GM21723 (cell line): Measurements from ENCODE around the gene SCRN3.
"Not testable (repeated sequence)": the region's sequence is repeated elsewhere in the genome, so short reads cannot be mapped to it uniquely, and the experiment has no call there.

Source experiments
- ATAC-seq: cut with Tn5 transposase; IDR thresholded peaks from one replicate; pipeline ENCODE4 v1.9.1; 2021; ENCODE audit warnings: mild to moderate bottlenecking, moderate library complexity; ENCODE audit not compliant: unreplicated experiment

Gene SCRN3

GRCh38 chr2:174395284-174395968, at the start of gene SCRN3:
SCRN3 (plus strand) TSS chr2:174395730; CDS start chr2:174398284, 2,554 bp downstream.
- peak; percentile 98 for ATAC-seq

GRCh38 chr2:174350018-174350417, 45.5 kb upstream of the SCRN3 start:
- no peak for ATAC-seq

- no peak for ATAC-seq
These were observed 44.8 kb upstream of the SCRN3 start for GRCh38 chr2:174350593-174351181.

- no peak for ATAC-seq
These were observed 42.5 kb upstream of the SCRN3 start for GRCh38 chr2:174353004-174353403.

GRCh38 chr2:174356347-174356746, 39.2 kb upstream of the SCRN3 start:
- no peak for ATAC-seq

GRCh38 chr2:174359663-174360062, 35.9 kb upstream of the SCRN3 start:
- not testable (repeated sequence) for ATAC-seq

GRCh38 chr2:174362949-174363348, 32.6 kb upstream of the SCRN3 start:
- ATAC-seq: no peak

GRCh38 chr2:174363492-174364225, 31.9 kb upstream of the SCRN3 start:
- ATAC-seq: not testable (repeated sequence)

GRCh38 chr2:174364628-174365027, 30.9 kb upstream of the SCRN3 start:
- no peak for ATAC-seq

GRCh38 chr2:174365571-174365970, 30.0 kb upstream of the SCRN3 start:
- ATAC-seq: no peak

- no peak for ATAC-seq
These were observed 26.8 kb upstream of the SCRN3 start for GRCh38 chr2:174368691-174369090.

- ATAC-seq: no peak
These were observed 18.6 kb upstream of the SCRN3 start for GRCh38 chr2:174376967-174377366.

GRCh38 chr2:174383796-174384195, 11.7 kb upstream of the SCRN3 start:
- ATAC-seq: no peak

GRCh38 chr2:174385201-174385600, 10.3 kb upstream of the SCRN3 start:
- no peak for ATAC-seq

- ATAC-seq: not testable (repeated sequence)
These were observed 6.8 kb upstream of the SCRN3 start for GRCh38 chr2:174388706-174389105.

GRCh38 chr2:174389542-174389941, 6.0 kb upstream of the SCRN3 start:
- no peak for ATAC-seq

GRCh38 chr2:174390303-174390702, 5.2 kb upstream of the SCRN3 start:
- not testable (repeated sequence) for ATAC-seq

GRCh38 chr2:174392706-174393105, 2.8 kb upstream of the SCRN3 start:
- no peak for ATAC-seq

- ATAC-seq: peak; percentile 37
These were observed 570 bp downstream of the SCRN3 start for GRCh38 chr2:174395969-174396630.

- no peak for ATAC-seq
These were observed 2.2 kb downstream of the SCRN3 start for GRCh38 chr2:174397773-174398172.

GRCh38 chr2:174399171-174399570, 3.6 kb downstream of the SCRN3 start:
- no peak for ATAC-seq
